K562 (cell line): ENCODE results near the gene NTSR1. TPM values are rescaled to one million over a fixed set of nuclear protein-coding genes. Genes with fewer than 3 reads are reported as not detected.

Experiments
- ATAC-seq: fragments of 200-7000 bp; cut with Tn5 transposase; 3 replicates; pipeline ENCODE4 v1.9.1; 2020; ENCODE audit warnings: moderate library complexity
- BruUV-seq: library from RNA; stranded (reverse); fragments of 400-500 nt; replicated peaks from 2 replicates; lab custom pipeline; 2021; lab: Mats Ljungman, UMichigan
- CTCF ChIA-PET: fragments of 300-600 bp; formaldehyde crosslinking; extraction: SDS; loops from one replicate; lab custom pipeline; 2021; ENCODE audit warnings: low intra/inter-chr PET ratio; lab: Yijun Ruan, JAX
- POLR2A ChIA-PET: fragments of 300-600, 350-650 bp; sonication (Branson Sonifier 250); formaldehyde crosslinking; extraction: SDS; loops from one replicate; lab custom pipeline; 2021; ENCODE audit warnings: antibody characterized with exemption, inconsistent platforms; lab: Yijun Ruan, JAX
- DNase-seq, 4 experiments: peaks; one replicate each; pipeline versions ENCODE4 v3.0.0 to v3.0.0-alpha.2; 2011 to 2018; ENCODE audit warnings: low spot score in 3 of 4, mixed read lengths in 3 of 4; ENCODE audit errors: extremely low read depth in 1 of 4
- FAIRE-seq: peaks from 2 replicates; lab custom pipeline; 2011; peaks lifted over from hg19 to GRCh38; lab: Jason Lieb, UNC
- H2AFZ ChIP-seq: 2 replicates; pipeline ENCODE4 v1.6.0; 2011; ENCODE audit warnings: low read depth, low read length, control low read depth, inconsistent platforms
- H3K27ac ChIP-seq: fragments of 200-600 bp; 3 replicates; pipeline ENCODE4 v1.8.0; 2011; ENCODE audit warnings: low read depth, mild to moderate bottlenecking, control low read depth, inconsistent platforms, low read length, moderate library complexity, mixed read lengths; ENCODE audit errors: extremely low read depth
- H3K27me3 ChIP-seq, 2 experiments: fragments of 300-600 bp in 1 of 2; 2 replicates in 1 of 2; 3 replicates in 1 of 2; pipeline versions ENCODE4 v1.6.0 to v1.8.0; 2011; ENCODE audit warnings: inconsistent platforms in 2 of 2, low read length in 2 of 2, mild to moderate bottlenecking in 1 of 2, mixed read lengths in 1 of 2, moderate library complexity in 1 of 2; ENCODE audit not compliant: control insufficient read depth in 2 of 2, insufficient read depth in 2 of 2
- H3K36me3 ChIP-seq: fragments of 300-600 bp; 3 replicates; pipeline ENCODE4 v1.8.0; 2011; ENCODE audit warnings: mild to moderate bottlenecking, low read length, inconsistent platforms; ENCODE audit not compliant: control insufficient read depth, insufficient read depth
- H3K4me1 ChIP-seq, 2 experiments: fragments of 200-600 bp in 1 of 2; replicated peaks in 1 of 2; 2 replicates in 1 of 2; 3 replicates in 1 of 2; pipeline versions ENCODE4 v1.5.1 to v1.8.0; 2011; ENCODE audit warnings: inconsistent platforms in 2 of 2, low read length in 2 of 2, mild to moderate bottlenecking in 1 of 2, mixed read lengths in 1 of 2, moderate library complexity in 1 of 2; ENCODE audit not compliant: control insufficient read depth in 2 of 2, insufficient read depth in 2 of 2
- H3K4me2 ChIP-seq: 2 replicates; pipeline ENCODE4 v1.6.1; 2011; ENCODE audit warnings: low read length, control low read depth, inconsistent platforms, mixed read lengths; ENCODE audit not compliant: insufficient read depth
- H3K4me3 ChIP-seq: fragments of 200-600 bp; sonication (generic), shearing (Covaris generic); 2 replicates; pipeline ENCODE4 v1.5.1; 2016; ENCODE audit warnings: control low read depth, inconsistent platforms
- H3K79me2 ChIP-seq: fragments of 200-600 bp; 3 replicates; pipeline ENCODE4 v1.8.0; 2011; ENCODE audit warnings: low read length, inconsistent platforms; ENCODE audit not compliant: control insufficient read depth, insufficient read depth
- H3K9ac ChIP-seq, 2 experiments: 2 replicates each; pipeline versions ENCODE4 v1.6.0 to v1.6.1; 2011; ENCODE audit warnings: low read depth in 2 of 2, low read length in 2 of 2, control low read depth in 1 of 2, inconsistent platforms in 1 of 2, mild to moderate bottlenecking in 1 of 2, mixed read lengths in 1 of 2; ENCODE audit not compliant: insufficient read depth in 1 of 2
- H3K9me1 ChIP-seq: one replicate; pipeline ENCODE4 v1.6.0; 2011; ENCODE audit warnings: inconsistent platforms, mild to moderate bottlenecking, low read length, moderate library complexity; ENCODE audit not compliant: control insufficient read depth, insufficient read depth
- H3K9me3 ChIP-seq: replicated peaks from 2 replicates; pipeline ENCODE4 v1.5.1; 2011; ENCODE audit warnings: low read depth, low read length, inconsistent platforms; ENCODE audit not compliant: control insufficient read depth, insufficient read depth
- H4K20me1 ChIP-seq: replicated peaks from 2 replicates; pipeline ENCODE4 v1.6.1; 2011; ENCODE audit warnings: low read length, inconsistent platforms, mixed read lengths; ENCODE audit not compliant: control insufficient read depth, insufficient read depth
- CBX2 ChIP-seq: fragments of 200-600 bp; sonication (generic); IDR thresholded peaks from one replicate; pipeline ENCODE4 v1.6.1; 2012; ENCODE audit warnings: mild to moderate bottlenecking, low read length, inconsistent platforms; ENCODE audit not compliant: insufficient read depth, poor library complexity, severe bottlenecking
- ILF3 ChIP-seq: fragments of 450-650 bp; IDR thresholded peaks from 2 replicates; pipeline ENCODE4 v1.6.1; 2018; ENCODE audit warnings: antibody characterized with exemption, mild to moderate bottlenecking, moderate library complexity, borderline replicate concordance
- KDM2B ChIP-seq: fragments of 250-450 bp; sonication (Bioruptor Pico); IDR thresholded peaks from 2 replicates; pipeline ENCODE4 v1.8.0; 2021; ENCODE audit warnings: mild to moderate bottlenecking, moderate library complexity
- MAFF ChIP-seq: IDR thresholded peaks from 2 replicates; pipeline ENCODE4 v1.6.1; 2012; ENCODE audit warnings: low read length, improper control_type of control experiment
- MAFG ChIP-seq: fragments of 450-650 bp; conservative IDR thresholded peaks from 2 replicates; pipeline ENCODE4 v1.6.1; 2016; ENCODE audit warnings: missing genetic modification characterization, missing compliant biosample characterization
- NUFIP1 ChIP-seq: fragments of 450-650 bp; IDR thresholded peaks from 2 replicates; pipeline ENCODE4 v1.6.1; 2018; ENCODE audit not compliant: partially characterized antibody
- PKNOX1 ChIP-seq: fragments of 450-650 bp; IDR thresholded peaks from 2 replicates; pipeline ENCODE4 v1.6.1; 2016
- UBTF ChIP-seq, 2 experiments: IDR thresholded peaks; 2 replicates each; pipeline ENCODE4 v1.6.1; 2012; ENCODE audit warnings: improper control_type of control experiment in 2 of 2, low read depth in 2 of 2, low read length in 2 of 2, borderline replicate concordance in 1 of 2
- ZNF589 ChIP-seq: fragments of 200-800 bp; sonication (Bioruptor generic); IDR thresholded peaks from 2 replicates; pipeline ENCODE4 v1.6.1; 2016; ENCODE audit warnings: low read depth, missing genetic modification characterization, missing compliant biosample characterization
- ZNF707 ChIP-seq: fragments of 250-450 bp; sonication (Bioruptor Pico); conservative IDR thresholded peaks from 2 replicates; pipeline ENCODE4 v1.8.0; 2022; ENCODE audit warnings: inconsistent platforms, mild to moderate bottlenecking, moderate library complexity
- ZNF780A ChIP-seq: fragments of 250-450 bp; sonication (Bioruptor Pico); IDR thresholded peaks from 2 replicates; pipeline ENCODE4 v1.5.0; 2021; ENCODE audit warnings: mild to moderate bottlenecking
- WGBS: fragments of 100-300 bp; shearing (Covaris generic); methylation state at CpG from one replicate; pipeline ENCODE4 v1.1.6; 2016; ENCODE audit warnings: low coverage, mixed read lengths; ENCODE audit not compliant: insufficient coverage; ENCODE audit errors: missing lambda C conversion rate; 5-methylcytosine and 5-hydroxymethylcytosine counted together
- in situ Hi-C: fragments of 300-500 bp; cut with MboI; formaldehyde crosslinking; loops from 4 replicates; pipeline ENCODE4 v1.15.0; 2018; ENCODE audit warnings: inconsistent platforms, mixed read lengths
- intact Hi-C: fragments of 100-400 bp; cut with micrococcal nuclease; formaldehyde crosslinking; loops from 2 replicates; pipeline ENCODE4 v1.14.2; 2022
- polyA plus RNA-seq, 8 experiments: library from polyadenylated mRNA; depleted of rRNA in 4 of 8; stranded (reverse) in 5 of 8; unstranded in 3 of 8; fragments of >200 nt; fragmentation: Nextera tagmentation in 2 of 8; fragmentation: Illumina TruSeq in 1 of 8; extraction: Ambion mirVana in 2 of 8; extraction: Trizol in 1 of 8; gene quantifications; 2 replicates each; pipeline versions ENCODE4 v1.2.1 to v1.2.3, GENCODE V29; 2011 to 2014; ENCODE audit warnings: inconsistent platforms in 1 of 8, missing spikeins in 1 of 8
- total RNA-seq, 7 experiments: library from RNA; depleted of rRNA in 6 of 7; stranded (reverse); fragments of >200 nt in 6 of 7; fragmentation: Illumina TruSeq in 2 of 7; extraction: Trizol in 2 of 7; gene quantifications; 2 replicates each; pipeline versions ENCODE4 v1.2.1 to v1.2.3, GENCODE V29; 2011 to 2021; ENCODE audit warnings: low replicate concordance in 1 of 7

The NTSR1 gene
- total and polyA plus RNA-seq, 9 of the 15 experiments (the other 6 are each of a cell fraction or from before 2014, with no cell fraction given), result 0.04 to 0.40 (median 0.13) TPM; not detected in 3

- Histone ChIP-seq H3K36me3 (no peaks in the 10 kb centered on the region), H3K9ac (no peak overlapping the region; a peak in 1 of 4 replicates), H3K4me1 (peaks cover 2 to 46% of the 10 kb centered on the region in 2 experiments; a peak in 3 of 5 replicates)
- FAIRE-seq (no peak), DNase-seq (no peak)
- BruUV-seq, result no TSS peak
- TF ChIP-seq CBX2 (peak; percentile 4), ZNF589 (CRISPR knock-in tag) (no peak), MAFG (no peak)
- TF ChIP-seq, all 486 proteins: peak for 1
- in situ Hi-C loops, result no loop called here
- Histone ChIP-seq H3K4me2 (no peak overlapping the region), H3K9me1 (peaks cover 2% of the 10 kb centered on the region), H4K20me1 (0 out of 2 replicates have a peak, but pooled peaks cover 8% of the 10 kb centered on the region), H3K27ac (no peak overlapping the region), H3K4me3 (no peak overlapping the region), H2AFZ (no peak overlapping the region), H3K79me2 (no peaks in the 10 kb centered on the region), H3K9me3 (no peaks in the 10 kb centered on the region), H3K27me3 (peaks cover 53 to 76% of the 10 kb centered on the region in 2 experiments)
- ChIA-PET CTCF (no interaction called here), POLR2A (interaction anchor here (0.6 kb wide), 1 partner anchor 290 kb away, joined by 3 read pairs; no protein-coding TSS in a partner anchor)
- intact Hi-C loops, result no loop called here
- no peak for ATAC-seq
- 11% methylated on average over 13 of the region's 15 CpGs for WGBS
These were observed 17.1 kb upstream of the NTSR1 start for GRCh38 chr20:62691487-62691886.

- H3K4me3 ChIP-seq, result no peak overlapping the region
- no TSS peak for BruUV-seq
- 50% methylated on average over 4 of the region's 8 CpGs for WGBS
- no peaks in the 10 kb centered on the region for H3K79me2 ChIP-seq
- H3K4me1 ChIP-seq, result peaks cover 0 to 41% of the 10 kb centered on the region in 2 experiments; a peak in 2 of 5 replicates
- ATAC-seq, result no peak
- H3K27me3 ChIP-seq, result peaks cover 56 to 81% of the 10 kb centered on the region in 2 experiments
- DNase-seq, result no peak
- H4K20me1 ChIP-seq, result 0 out of 2 replicates have a peak, but pooled peaks cover 12% of the 10 kb centered on the region
- no peak overlapping the region for H3K4me2 ChIP-seq
- no peaks in the 10 kb centered on the region for H3K9me3 ChIP-seq
- ChIA-PET POLR2A (interaction anchor here (0.6 kb wide), 1 partner anchor 289 kb away, joined by 3 read pairs; no protein-coding TSS in a partner anchor), CTCF (no interaction called here)
- peaks cover 2% of the 10 kb centered on the region for H3K9me1 ChIP-seq
- FAIRE-seq, result no peak
- no peak overlapping the region for H2AFZ ChIP-seq
- H3K9ac ChIP-seq, result no peak overlapping the region
- in situ Hi-C loops (no loop called here), intact Hi-C loops (no loop called here)
- H3K27ac ChIP-seq, result no peak overlapping the region
- H3K36me3 ChIP-seq, result no peaks in the 10 kb centered on the region
- TF ChIP-seq UBTF (IDR thresholded peaks at IDR 0.05; ENCODE audit: borderline replicate concordance in 1 of 2, low read depth in 2 of 2, low read length in 2 of 2), result no peak
- TF ChIP-seq ZNF707 (CRISPR knock-in tag), result no peak
- no peak for TF ChIP-seq MAFF
- TF ChIP-seq KDM2B (CRISPR knock-in tag), result no peak
- no peak for TF ChIP-seq ZNF780A (CRISPR knock-in tag)
- TF ChIP-seq ILF3, result no peak
- no peak for TF ChIP-seq NUFIP1
- no peak for TF ChIP-seq PKNOX1
These were observed 16.5 kb upstream of the NTSR1 start for GRCh38 chr20:62692176-62692575.
